Measurements from ENCODE around the gene RNF220. TPM values are rescaled to one million over a fixed set of nuclear protein-coding genes. Genes with fewer than 3 reads are reported as not detected.

The RNF220 gene
- total and polyA plus RNA-seq, 9 of the 15 experiments (the other 6 are each of a cell fraction or from before 2014, with no cell fraction given) = 5.1 to 117 (median 66.9) TPM

GRCh38 chr1:44565259-44565750 is 160.2 kb downstream of the RNF220 start:
- Histone ChIP-seq H3K36me3 (ENCODE audit: control insufficient read depth, insufficient read depth, low read length) (no peaks in the 10 kb centered on the region), H3K4me3 (no peak overlapping the region), H3K4me2 (ENCODE audit: insufficient read depth, low read length) (no peak overlapping the region), H3K4me1 (replicated peaks in 1 of 2; ENCODE audit: control insufficient read depth in 2 of 2, insufficient read depth in 2 of 2, low read length in 2 of 2) (no peaks in the 10 kb centered on the region; a peak in 1 of 5 replicates), H2AFZ (ENCODE audit: low read depth, low read length) (no peak overlapping the region), H3K9ac (ENCODE audit: insufficient read depth in 1 of 2, low read depth in 2 of 2, low read length in 2 of 2) (no peak overlapping the region), H3K27ac (ENCODE audit: extremely low read depth, low read depth, low read length) (no peak overlapping the region), H3K9me3 (replicated peaks; ENCODE audit: control insufficient read depth, insufficient read depth, low read depth, low read length) (no peaks in the 10 kb centered on the region), H3K27me3 (ENCODE audit: control insufficient read depth in 2 of 2, insufficient read depth in 2 of 2, low read length in 2 of 2) (peaks cover 70 to 87% of the 10 kb centered on the region in 2 experiments), H3K79me2 (ENCODE audit: control insufficient read depth, insufficient read depth, low read length) (no peaks in the 10 kb centered on the region), H3K9me1 (ENCODE audit: control insufficient read depth, insufficient read depth, low read length) (no peaks in the 10 kb centered on the region), H4K20me1 (replicated peaks; ENCODE audit: control insufficient read depth, insufficient read depth, low read length) (peaks cover 15% of the 10 kb centered on the region)
- ChIA-PET CTCF (ENCODE audit: low intra/inter-chr PET ratio) (no interaction called here), POLR2A (interaction anchor here (0.6 to 0.7 kb wide), 2 partner anchors 210 to 212 kb away, joined by 3 to 4 read pairs; no protein-coding TSS in a partner anchor)
- intact Hi-C loops (cut with micrococcal nuclease) (no loop called here), in situ Hi-C loops (cut with MboI) (no loop called here)
- FAIRE-seq = no peak
- BruUV-seq (replicated peaks) = no TSS peak
- no peak for ATAC-seq
- no peak for DNase-seq (ENCODE audit: extremely low read depth in 1 of 4, low spot score in 3 of 4)
- 5% methylated on average over 5 of the region's 5 CpGs for WGBS (ENCODE audit: insufficient coverage, low coverage, missing lambda C conversion rate)
- no peak for TF ChIP-seq RBM34 (IDR thresholded peaks at IDR 0.05; ENCODE audit: borderline replicate concordance, insufficient read depth, low read length)
- no peak for TF ChIP-seq RBM25 (IDR thresholded peaks at IDR 0.05; ENCODE audit: low read depth, low read length, severe bottlenecking)
- TF ChIP-seq SNRNP70 (optimal IDR thresholded peaks at IDR 0.05; ENCODE audit: low read depth, low read length) = no peak
- TF ChIP-seq TBL1XR1 (IDR thresholded peaks at IDR 0.05; ENCODE audit: low read length in 2 of 2) = no peak
- TF ChIP-seq NFE2L1 (tag; IDR thresholded peaks at IDR 0.05; ENCODE audit: borderline replicate concordance, low read depth) = no peak
- TF ChIP-seq TCF7 (IDR thresholded peaks at IDR 0.05; ENCODE audit: borderline replicate concordance) = no peak
- TF ChIP-seq MTA1 (IDR thresholded peaks at IDR 0.05; ENCODE audit: borderline replicate concordance) = no peak
- TF ChIP-seq TRIM28 (IDR thresholded peaks at IDR 0.05) = no peak
- no peak for TF ChIP-seq MBD1 (CRISPR knock-in tag; IDR thresholded peaks at IDR 0.05)
- TF ChIP-seq CLOCK (CRISPR knock-in tag; IDR thresholded peaks at IDR 0.05; ENCODE audit: borderline replicate concordance) = no peak
- TF ChIP-seq GTF2F1 (IDR thresholded peaks at IDR 0.05; ENCODE audit: low read depth, low read length) = no peak
- TF ChIP-seq SIRT6 (IDR thresholded peaks at IDR 0.05; ENCODE audit: low read depth, low read length) = no peak
- no peak for TF ChIP-seq RAD51 (IDR thresholded peaks at IDR 0.05; ENCODE audit: borderline replicate concordance, low read depth)
- no peak for TF ChIP-seq ZNF589 (CRISPR knock-in tag; IDR thresholded peaks at IDR 0.05; ENCODE audit: low read depth)
- no peak for TF ChIP-seq CTCFL (IDR thresholded peaks at IDR 0.05; ENCODE audit: borderline replicate concordance, insufficient read depth, low read depth, low read length, poor library complexity, severe bottlenecking)
- no peak for TF ChIP-seq ZNF41 (CRISPR knock-in tag; conservative IDR thresholded peaks at IDR 0.05)

Measured in K562 (cell line).